ENCODE data around the gene PRSS38. TPM values are rescaled to one million over a fixed set of nuclear protein-coding genes. Genes with fewer than 3 reads are reported as not detected.

PRSS38 gene
- total RNA-seq, 1 experiment from 2014 or later, result not detected

DNA sequence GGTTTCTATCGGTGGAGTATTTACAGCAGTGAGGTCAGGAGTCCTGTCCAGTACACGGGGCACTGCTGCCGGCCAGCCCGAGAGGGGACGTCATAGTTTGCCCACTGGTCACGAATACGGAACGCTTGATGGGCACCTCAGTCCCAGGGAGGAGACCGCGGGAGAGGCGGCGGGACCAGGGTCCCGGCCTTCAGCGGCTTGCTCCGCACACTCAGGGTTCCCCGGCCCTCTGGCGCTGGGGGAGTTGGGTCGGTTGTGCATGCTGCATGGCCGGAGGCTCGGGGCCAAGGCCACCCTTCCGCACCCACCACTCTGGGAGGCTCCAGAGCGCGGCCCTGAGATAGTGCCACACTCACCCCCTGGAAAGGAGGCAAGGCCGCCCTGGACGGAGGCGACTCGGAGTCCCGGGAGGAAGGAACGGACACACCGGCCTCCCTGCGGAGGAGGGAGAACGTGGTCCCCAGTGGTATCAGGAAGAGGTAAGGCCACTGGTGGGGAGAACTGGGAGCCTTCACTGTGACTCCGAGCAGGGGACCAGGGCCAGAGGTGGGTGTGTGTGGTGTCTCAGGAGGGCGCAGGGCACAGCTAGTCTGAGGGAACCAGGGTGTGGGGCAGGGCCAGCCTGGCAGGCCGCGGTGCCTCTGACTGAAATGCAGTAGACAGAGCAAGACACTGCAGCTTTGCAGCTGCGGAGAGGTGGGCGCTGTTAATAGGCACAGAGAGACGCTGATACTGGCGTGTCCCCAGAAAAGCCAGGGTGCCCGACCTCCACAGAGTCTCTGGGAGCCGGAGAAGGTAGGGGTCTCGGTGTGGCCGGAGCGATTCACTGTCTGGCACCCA lies 28.6 kb upstream of the PRSS38 start:
- intact Hi-C loops (cut with micrococcal nuclease; ENCODE audit: unreplicated experiment), result loop anchor here (1.0 kb wide), 1 partner anchor 9 kb away; no protein-coding TSS in a partner anchor
- TF ChIP-seq CTCF (conservative IDR thresholded peaks at IDR 0.05), result no peak
- no peak for TF ChIP-seq EZH2 (IDR thresholded peaks at IDR 0.05; ENCODE audit: low read depth)
- H3F3A ChIP-seq (ENCODE audit: insufficient read depth, low read depth), result no peaks in the 10 kb centered on the region; the same call in 1 of the 2 replicates
- H3K9me3 ChIP-seq (ENCODE audit: insufficient read depth, low read depth), result no peaks in the 10 kb centered on the region
- H3K36me3 ChIP-seq (ENCODE audit: low read depth), result no peaks in the 10 kb centered on the region
- H3K27ac ChIP-seq, result no peak overlapping the region
- peak overlapping the region; percentile 82 for H3K4me2 ChIP-seq
- no peaks in the 10 kb centered on the region for H3K27me3 ChIP-seq (ENCODE audit: insufficient read depth, low read depth)
- no peak overlapping the region for H2AFZ ChIP-seq
- H3K4me1 ChIP-seq (replicated peaks; ENCODE audit: insufficient read depth), result peaks cover 6% of the 10 kb centered on the region; the same call in 1 of the 2 replicates
- ChIA-PET CTCF (interaction anchor here (0.7 kb wide), 1 partner anchor 19 kb away, joined by 11 read pairs; no protein-coding TSS in a partner anchor), POLR2A (ENCODE audit: unreplicated experiment) (interaction anchor here (1.0 kb wide), 1 partner anchor 161 kb away, joined by 8 read pairs; the partner anchor contains the start of gene WNT9A)
- no TSS peak for BruUV-seq (replicated peaks)
- H3K9me2 ChIP-seq (ENCODE audit: insufficient read depth), result no peaks in the 10 kb centered on the region
- H3K4me3 ChIP-seq, result peak overlapping the region; percentile 57; the same call in 1 of the 2 replicates
- no peak for DNase-seq
- no peaks in the 10 kb centered on the region for H3K79me2 ChIP-seq (ENCODE audit: low read depth)
- H4K20me1 ChIP-seq (ENCODE audit: insufficient read depth), result no peaks in the 10 kb centered on the region; the same call in 1 of the 2 replicates

GRCh38 chr1:227787513-227788270 lies 27.8 kb upstream of the PRSS38 start:
- H4K20me1 ChIP-seq (ENCODE audit: insufficient read depth), result no peaks in the 10 kb centered on the region; the same call in 1 of the 2 replicates
- no peaks in the 10 kb centered on the region for H3K27me3 ChIP-seq (ENCODE audit: insufficient read depth, low read depth)
- TF ChIP-seq EZH2 (IDR thresholded peaks at IDR 0.05; ENCODE audit: low read depth), result no peak
- peaks cover 6% of the 10 kb centered on the region; the same call in 1 of the 2 replicates for H3K4me1 ChIP-seq (replicated peaks; ENCODE audit: insufficient read depth)
- BruUV-seq (replicated peaks), result TSS peak; percentile 89
- no peak overlapping the region for H3K27ac ChIP-seq
- no peaks in the 10 kb centered on the region for H3K79me2 ChIP-seq (ENCODE audit: low read depth)
- ChIA-PET POLR2A (ENCODE audit: unreplicated experiment) (interaction anchor here (0.5 to 1.1 kb wide), 11 partner anchors 15 to 662 kb away, joined by 3 to 14 read pairs (median 6); partner anchors contain the start of genes JMJD4 and WNT9A), CTCF (interaction anchor here (0.7 to 1.1 kb wide), 4 partner anchors 19 to 245 kb away, joined by 3 to 11 read pairs (median 4); no protein-coding TSS in a partner anchor)
- H3K4me3 ChIP-seq, result peak overlapping the region; percentile 57
- H2AFZ ChIP-seq, result peak overlapping the region; percentile 75
- no peaks in the 10 kb centered on the region for H3K36me3 ChIP-seq (ENCODE audit: low read depth)
- no peaks in the 10 kb centered on the region for H3K9me3 ChIP-seq (ENCODE audit: insufficient read depth, low read depth)
- DNase-seq, result peak; percentile 81 to 98
- intact Hi-C loops (cut with micrococcal nuclease; ENCODE audit: unreplicated experiment), result loop anchor here (1.0 kb wide), 4 partner anchors 9 to 159 kb away; no protein-coding TSS in a partner anchor
- H3K4me2 ChIP-seq, result peak overlapping the region; percentile 82
- H3F3A ChIP-seq (ENCODE audit: insufficient read depth, low read depth), result no peaks in the 10 kb centered on the region; the same call in 1 of the 2 replicates
- H3K9me2 ChIP-seq (ENCODE audit: insufficient read depth), result no peaks in the 10 kb centered on the region

GRCh38 chr1:227788271-227789083 lies 27.0 kb upstream of the PRSS38 start:
- BruUV-seq (replicated peaks), result no TSS peak
- CTCF ChIA-PET, result interaction anchor here (0.6 to 1.1 kb wide), 4 partner anchors 22 to 246 kb away, joined by 3 to 4 read pairs (median 4); no protein-coding TSS in a partner anchor

More at GRCh38 chr1:227788271-227789083, 27.0 kb upstream of the PRSS38 start:
- H3K4me2 ChIP-seq, result peak overlapping the region; percentile 70
- H3K79me2 ChIP-seq (ENCODE audit: low read depth), result no peaks in the 10 kb centered on the region
- POLR2A ChIA-PET (ENCODE audit: unreplicated experiment), result interaction anchor here (0.5 to 1.1 kb wide), 10 partner anchors 16 to 661 kb away, joined by 3 to 10 read pairs (median 5); partner anchors contain the start of genes JMJD4 and WNT9A
- no peaks in the 10 kb centered on the region; the same call in 1 of the 2 replicates for H3F3A ChIP-seq (ENCODE audit: insufficient read depth, low read depth)
- H3K27me3 ChIP-seq (ENCODE audit: insufficient read depth, low read depth), result no peaks in the 10 kb centered on the region
- H2AFZ ChIP-seq, result peak overlapping the region; percentile 59
- DNase-seq, result peak; percentile 48 to 96
- H3K36me3 ChIP-seq (ENCODE audit: low read depth), result no peaks in the 10 kb centered on the region
- TF ChIP-seq CTCF (conservative IDR thresholded peaks at IDR 0.05) (no peak), EZH2 (IDR thresholded peaks at IDR 0.05; ENCODE audit: low read depth) (no peak)
- H4K20me1 ChIP-seq (ENCODE audit: insufficient read depth), result no peaks in the 10 kb centered on the region; the same call in 1 of the 2 replicates
- no peaks in the 10 kb centered on the region for H3K9me2 ChIP-seq (ENCODE audit: insufficient read depth)
- H3K4me3 ChIP-seq, result peak overlapping the region; percentile 63
- intact Hi-C loops (cut with micrococcal nuclease; ENCODE audit: unreplicated experiment), result loop anchor here (1.0 kb wide), 3 partner anchors 24 to 158 kb away; no protein-coding TSS in a partner anchor
- H3K9me3 ChIP-seq (ENCODE audit: insufficient read depth, low read depth), result no peaks in the 10 kb centered on the region
- no peak overlapping the region for H3K27ac ChIP-seq
- H3K4me1 ChIP-seq (replicated peaks; ENCODE audit: insufficient read depth), result peaks cover 6% of the 10 kb centered on the region; the same call in 1 of the 2 replicates
